HG03103 (cell line): ENCODE data around the gene GUCY2D.
"Not testable (repeated sequence)": the region's sequence is repeated elsewhere in the genome, so short reads cannot be mapped to it uniquely, and the experiment has no call there.

Source experiments
- ATAC-seq: cut with Tn5 transposase; IDR thresholded peaks from one replicate; pipeline ENCODE4 v1.9.1; 2021; ENCODE audit warnings: low read depth; ENCODE audit not compliant: unreplicated experiment

The GUCY2D gene

GRCh38 chr17:8041249-8041928, 39.0 kb downstream of the GUCY2D start:
- ATAC-seq = no peak

GRCh38 chr17:8041979-8042378, 39.6 kb downstream of the GUCY2D start:
- ATAC-seq = no peak

GRCh38 chr17:8044819-8045810, 42.7 kb downstream of the GUCY2D start:
- no peak for ATAC-seq

GRCh38 chr17:8046306-8046928, 44.0 kb downstream of the GUCY2D start:
- ATAC-seq = no peak

GRCh38 chr17:8046929-8047768, 44.7 kb downstream of the GUCY2D start:
- no peak for ATAC-seq

GRCh38 chr17:8047769-8048110, 45.3 kb downstream of the GUCY2D start:
- ATAC-seq = no peak

GRCh38 chr17:8048236-8048635, 45.8 kb downstream of the GUCY2D start:
- no peak for ATAC-seq

- ATAC-seq = no peak
These were observed 46.3 kb downstream of the GUCY2D start for GRCh38 chr17:8048736-8049135.

- ATAC-seq = no peak
These were observed 49.4 kb downstream of the GUCY2D start for GRCh38 chr17:8051831-8052230.

GRCh38 chr17:8052256-8053252, 50.1 kb downstream of the GUCY2D start:
- no peak for ATAC-seq

- no peak for ATAC-seq
These were observed 51.2 kb downstream of the GUCY2D start for GRCh38 chr17:8053600-8053999.

- ATAC-seq = no peak
These were observed 53.4 kb downstream of the GUCY2D start for GRCh38 chr17:8055851-8056231.

GRCh38 chr17:8056232-8056975, 54.0 kb downstream of the GUCY2D start:
- ATAC-seq = no peak

- no peak for ATAC-seq
These were observed 54.7 kb downstream of the GUCY2D start for GRCh38 chr17:8056976-8057625.

- ATAC-seq = no peak
These were observed 55.3 kb downstream of the GUCY2D start for GRCh38 chr17:8057691-8058114.

- ATAC-seq = no peak
These were observed 56.7 kb downstream of the GUCY2D start for GRCh38 chr17:8059131-8059530.

GRCh38 chr17:8060274-8060673, 57.9 kb downstream of the GUCY2D start:
- no peak for ATAC-seq

GRCh38 chr17:8061851-8062250, 59.4 kb downstream of the GUCY2D start:
- not testable (repeated sequence) for ATAC-seq
